T-helper 1 cell treated with Interleukin-12 subunit alpha and Interleukin-12 subunit beta and Interleukin-4 antibody, amounts not matched to agents 30 ng/mL and 1 ng/mL, for 36 hours (primary cell): ENCODE results near the gene ZNF467. TPM values are rescaled to one million over a fixed set of nuclear protein-coding genes. Genes with fewer than 3 reads are reported as not detected.

Source experiments
- intact Hi-C: fragments of 100-400 bp; cut with micrococcal nuclease; formaldehyde crosslinking; loops from one replicate; pipeline ENCODE4 v1.15.1; 2024
- total RNA-seq: library from RNA; stranded (reverse); gene quantifications from 2 replicates; pipeline ENCODE4 v1.2.3, GENCODE V29; 2022

The ZNF467 gene
- total RNA-seq, 1 donor from 2014 or later: not detected

DNA sequence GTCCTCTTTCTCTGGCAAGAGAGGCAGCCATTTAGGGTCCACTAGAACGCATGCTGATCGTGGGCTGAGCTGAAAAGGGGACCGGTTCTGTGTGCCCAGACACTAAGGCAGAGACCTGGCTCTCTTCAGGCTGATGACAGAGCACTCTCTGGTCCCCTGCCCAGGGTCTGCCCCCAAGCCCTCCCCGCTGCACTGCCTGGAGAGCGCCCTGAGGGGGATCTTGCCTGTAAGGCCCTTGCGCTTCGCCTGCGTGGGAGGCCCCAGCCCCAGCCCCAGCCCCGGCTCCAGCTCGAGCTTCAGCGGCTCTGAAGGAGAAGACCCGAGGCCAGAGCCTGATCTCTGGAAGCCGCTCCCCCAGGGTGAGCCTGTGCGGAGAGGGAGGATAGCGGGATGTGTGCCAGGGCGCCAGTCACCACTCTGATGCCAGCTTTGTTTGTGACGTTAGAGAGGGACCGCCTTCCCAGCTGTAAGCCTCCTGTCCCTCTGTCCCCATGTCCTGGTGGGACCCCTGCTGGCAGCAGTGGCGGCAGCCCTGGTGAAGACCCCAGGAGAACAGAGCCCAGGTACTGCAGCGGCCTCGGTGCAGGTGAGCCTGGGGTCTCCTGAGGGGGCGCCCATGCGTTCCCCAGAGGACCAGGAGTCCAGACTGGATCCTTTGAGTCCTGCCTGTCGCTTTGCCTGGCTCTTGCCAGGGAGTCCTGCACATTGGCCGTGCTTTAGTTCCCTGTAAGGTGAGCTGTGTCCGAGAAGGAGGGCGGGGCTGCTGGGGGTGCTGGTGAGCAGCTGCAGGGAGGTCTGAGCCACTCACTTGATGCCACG lies 43.2 kb downstream of the ZNF467 start:
- intact Hi-C loops: no loop called here

- intact Hi-C loops: no loop called here
Observed at GRCh38 chr7:149729586-149729982, 43.8 kb downstream of the ZNF467 start.

GRCh38 chr7:149728491-149729375 lies 44.7 kb downstream of the ZNF467 start:
- intact Hi-C loops: no loop called here

- intact Hi-C loops: no loop called here
Observed at GRCh38 chr7:149727899-149728476, 45.4 kb downstream of the ZNF467 start.

GRCh38 chr7:149727053-149727898 lies 46.1 kb downstream of the ZNF467 start:
- intact Hi-C loops: no loop called here

DNA sequence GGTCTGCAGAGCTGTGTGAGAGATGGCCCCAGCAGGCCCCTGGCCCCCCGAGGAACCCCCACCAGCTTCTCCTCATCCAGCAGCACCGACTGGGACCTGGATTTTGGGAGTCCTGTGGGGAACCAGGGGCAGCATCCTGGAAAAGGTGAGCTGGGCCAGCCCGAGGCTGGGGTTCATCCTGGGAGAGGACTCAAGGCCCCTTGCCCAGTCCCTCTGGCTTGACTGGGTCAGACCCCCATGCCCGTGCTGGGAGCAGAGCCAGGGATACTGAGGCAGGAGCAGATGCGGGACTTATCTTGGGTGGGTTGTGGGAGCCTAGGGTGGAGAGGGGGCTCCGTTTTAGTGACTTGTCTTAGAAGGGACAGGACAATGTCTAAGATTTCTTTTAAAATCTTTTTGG lies 47.5 kb downstream of the ZNF467 start:
- intact Hi-C loops: no loop called here

- intact Hi-C loops: no loop called here
Observed at GRCh38 chr7:149725426-149725821, 48.0 kb downstream of the ZNF467 start.

DNA sequence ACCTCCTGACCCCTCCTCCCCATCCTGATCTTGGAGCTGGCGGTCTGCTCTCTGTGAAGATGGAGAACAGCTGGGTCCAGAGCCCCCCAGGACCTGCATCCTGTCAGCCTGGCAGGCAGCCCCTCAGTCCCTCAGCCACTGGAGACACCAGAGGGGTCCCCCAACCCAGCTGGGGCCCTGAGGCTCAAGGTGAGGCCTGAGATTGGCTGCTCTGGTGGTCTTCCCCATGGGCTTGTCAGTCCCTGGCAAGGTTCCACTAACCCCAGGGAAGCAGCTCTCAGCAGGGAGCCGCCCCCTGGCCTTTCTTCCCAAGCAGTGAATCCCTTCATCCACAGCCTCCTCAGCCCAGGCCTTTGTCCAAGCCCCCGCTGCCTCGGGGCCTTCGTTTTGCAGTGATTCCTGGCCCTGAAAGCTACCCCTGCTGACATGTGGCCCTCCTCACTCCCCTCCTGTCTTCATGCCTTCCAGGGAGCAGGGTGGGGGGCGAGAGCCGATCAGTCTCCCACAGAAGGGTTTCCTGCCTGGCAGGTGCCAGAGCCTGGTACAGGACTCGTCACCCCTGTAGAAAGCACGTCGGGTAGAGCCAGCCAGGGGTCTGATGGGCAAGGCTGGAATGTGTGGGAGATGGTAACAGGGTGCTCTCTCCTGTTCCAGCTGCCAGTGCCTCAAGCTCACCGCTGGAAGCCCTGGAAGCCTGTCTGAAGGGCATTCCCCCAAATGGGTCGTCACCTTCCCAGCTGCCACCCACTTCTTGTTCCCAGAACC lies 48.5 kb downstream of the ZNF467 start:
- intact Hi-C loops: loop anchor here (1.0 kb wide), 1 partner anchor 19 kb away; no protein-coding TSS in a partner anchor

- intact Hi-C loops: loop anchor here (1.0 kb wide), 1 partner anchor 18 kb away; no protein-coding TSS in a partner anchor
Observed at GRCh38 chr7:149723795-149724495, 49.4 kb downstream of the ZNF467 start.

DNA sequence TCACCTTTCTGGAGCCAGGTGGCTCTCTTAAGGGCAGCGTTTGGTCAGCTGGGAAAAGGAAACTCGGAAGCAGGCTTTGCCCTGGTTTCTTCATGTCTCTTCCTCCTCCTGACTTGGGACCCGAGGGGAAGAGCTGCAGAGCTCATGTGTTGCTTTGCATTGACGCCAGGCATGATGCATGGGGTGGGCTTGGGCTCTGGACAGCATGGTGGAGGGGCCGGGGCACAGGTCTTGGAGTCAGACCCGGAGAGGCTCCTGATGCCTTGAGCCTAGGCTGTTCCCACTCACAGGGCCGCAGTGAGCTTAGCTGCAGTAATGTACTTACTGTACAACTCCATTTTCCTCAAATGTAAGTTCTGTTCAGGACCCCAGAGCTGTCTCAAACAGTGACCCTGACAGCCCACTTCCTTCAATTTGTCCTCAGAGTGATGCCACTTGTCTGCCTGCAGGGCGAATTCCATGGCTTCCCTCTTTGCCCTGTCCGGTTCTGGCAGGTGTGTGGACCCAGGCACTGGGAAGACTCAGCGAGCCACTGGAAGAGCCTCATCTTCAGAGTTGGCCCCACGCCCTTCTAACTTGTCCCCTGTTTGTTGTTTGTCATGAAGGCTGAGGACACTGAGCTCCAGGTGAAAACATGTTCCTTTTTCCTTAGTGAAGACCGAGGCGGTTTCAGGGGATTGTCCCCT lies 50.2 kb downstream of the ZNF467 start:
- intact Hi-C loops: no loop called here

DNA sequence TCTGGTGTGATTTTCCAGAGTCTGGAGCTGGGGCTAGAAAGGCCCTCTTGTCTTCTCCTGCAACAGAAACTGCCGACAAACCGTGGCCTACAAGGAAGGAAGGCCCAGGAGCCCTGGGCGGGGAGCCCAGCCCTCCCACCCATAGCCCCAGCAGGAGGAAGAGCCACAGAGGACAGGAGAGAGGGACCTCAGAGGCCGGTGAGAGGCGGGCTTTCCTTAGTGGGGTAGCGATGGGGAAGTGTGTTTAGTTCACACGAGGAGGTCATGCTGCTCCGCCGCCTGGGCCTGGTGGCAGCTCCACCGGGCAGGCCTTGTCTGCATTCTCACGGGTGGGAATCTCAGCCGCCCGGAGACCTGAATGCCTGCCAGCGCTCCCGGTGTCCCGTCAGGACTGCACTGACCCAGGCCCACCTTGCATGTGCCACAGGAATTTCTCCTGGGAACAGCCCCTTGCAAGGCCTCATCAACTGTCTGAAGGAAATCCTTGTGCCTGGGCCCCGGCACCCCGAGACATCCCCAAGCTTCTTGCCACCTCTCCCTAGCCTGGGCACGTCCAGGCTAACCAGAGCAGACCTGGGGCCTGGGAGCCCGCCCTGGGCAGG lies 50.9 kb downstream of the ZNF467 start:
- intact Hi-C loops: no loop called here

- intact Hi-C loops: no loop called here
Observed at GRCh38 chr7:149721084-149721601, 52.2 kb downstream of the ZNF467 start.

DNA sequence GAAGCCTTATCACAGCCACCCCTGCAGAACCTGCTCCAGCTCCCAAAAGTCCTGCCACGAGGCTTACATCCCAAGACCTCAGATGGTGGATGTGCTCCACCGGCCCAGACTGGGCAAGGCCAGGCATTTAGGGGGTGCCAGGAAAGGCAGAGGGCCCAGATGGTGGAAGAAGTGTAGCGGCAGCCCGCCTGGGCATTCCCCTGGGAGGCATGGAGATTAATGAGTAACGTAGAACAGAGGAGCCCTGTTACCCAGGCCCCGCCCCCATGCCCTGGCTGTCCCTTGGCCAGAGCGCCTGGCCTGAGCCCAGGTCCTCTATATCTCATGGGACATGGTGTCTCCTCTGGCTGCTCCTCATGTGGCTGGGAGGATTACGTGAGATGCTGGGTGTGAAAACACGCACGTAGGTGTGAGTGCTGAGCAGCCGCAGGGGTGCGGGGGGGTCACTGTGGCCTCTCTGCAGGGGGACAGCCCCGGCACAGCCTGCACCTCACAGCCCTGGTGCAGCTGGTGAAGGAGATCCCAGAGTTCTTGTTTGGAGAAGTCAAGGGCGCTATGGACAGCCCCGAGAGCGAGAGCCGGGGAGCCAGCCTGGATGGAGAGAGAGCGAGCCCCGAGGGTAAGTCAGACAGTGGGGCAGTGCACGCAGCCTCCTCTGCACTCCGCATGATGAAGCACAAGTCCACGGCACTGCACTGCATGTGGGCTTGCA lies 52.9 kb downstream of the ZNF467 start:
- intact Hi-C loops: no loop called here

GRCh38 chr7:149719912-149720335 lies 53.5 kb downstream of the ZNF467 start:
- intact Hi-C loops: loop anchor here (5.0 to 10.0 kb wide), 4 partner anchors 155 to 1507 kb away; partner anchors contain the start of genes ABCF2, ACTR3C, ATP6V0E2 and LRRC61

- intact Hi-C loops: loop anchor here (5.0 to 10.0 kb wide), 4 partner anchors 156 to 1508 kb away; partner anchors contain the start of genes ABCF2, ACTR3C, ATP6V0E2 and LRRC61
Observed at GRCh38 chr7:149719050-149719899, 54.1 kb downstream of the ZNF467 start.

DNA sequence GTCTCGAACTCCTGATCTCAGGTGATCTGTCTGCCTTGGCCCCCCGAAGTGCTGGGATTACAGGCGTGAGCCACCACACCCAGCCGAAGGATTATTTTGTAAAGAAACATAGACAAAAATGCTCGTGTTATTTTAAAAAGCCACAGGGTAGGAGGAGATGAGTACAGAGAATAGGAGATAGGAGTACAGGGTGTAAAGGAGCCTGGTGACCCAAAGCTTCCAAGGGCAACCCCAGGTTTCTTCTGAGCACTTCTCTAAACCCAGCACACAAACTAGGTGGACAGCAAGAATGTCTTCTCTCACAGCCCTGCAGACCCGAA lies 54.7 kb downstream of the ZNF467 start:
- intact Hi-C loops: loop anchor here (5.0 to 10.0 kb wide), 4 partner anchors 156 to 1509 kb away; partner anchors contain the start of genes ABCF2, ACTR3C, ATP6V0E2 and LRRC61
